DLD1 (cell line): Measurements from ENCODE around the gene OSBPL9.
"Not testable (repeated sequence)": the region's sequence is repeated elsewhere in the genome, so short reads cannot be mapped to it uniquely, and the experiment has no call there.

Source experiments
- in situ Hi-C: cut with HindIII; loops from 2 replicates; pipeline ENCODE4 v1.10.0; 2017; ENCODE audit warnings: low sequenced_read_pairs

OSBPL9 gene

GRCh38 chr1:51761351-51761750 lies 144.5 kb downstream of the OSBPL9 start:
- in situ Hi-C loops: no loop called here

- in situ Hi-C loops: no loop called here
These were observed 152.2 kb downstream of the OSBPL9 start for GRCh38 chr1:51768971-51769588.

GRCh38 chr1:51776408-51776807 lies 159.5 kb downstream of the OSBPL9 start:
- in situ Hi-C loops: no loop called here

- in situ Hi-C loops: no loop called here
These were observed 164.0 kb downstream of the OSBPL9 start for GRCh38 chr1:51780927-51781326.

- in situ Hi-C loops: no loop called here
These were observed 168.1 kb downstream of the OSBPL9 start for GRCh38 chr1:51784997-51785421.

GRCh38 chr1:51788938-51789337 lies 172.0 kb downstream of the OSBPL9 start:
- in situ Hi-C loops: no loop called here

- in situ Hi-C loops: no loop called here
These were observed 172.4 kb downstream of the OSBPL9 start for GRCh38 chr1:51789342-51789741.

- in situ Hi-C loops: no loop called here
These were observed 173.5 kb downstream of the OSBPL9 start for GRCh38 chr1:51790385-51790784.

- in situ Hi-C loops: no loop called here
These were observed 175.0 kb downstream of the OSBPL9 start for GRCh38 chr1:51791888-51792287.

- in situ Hi-C loops: no loop called here
These were observed 176.0 kb downstream of the OSBPL9 start for GRCh38 chr1:51792864-51793263.

GRCh38 chr1:51794260-51794659 lies 177.4 kb downstream of the OSBPL9 start:
- in situ Hi-C loops: no loop called here

- in situ Hi-C loops: no loop called here
These were observed 178.0 kb downstream of the OSBPL9 start for GRCh38 chr1:51794868-51795267.

GRCh38 chr1:51799372-51799771 lies 182.5 kb downstream of the OSBPL9 start:
- in situ Hi-C loops: no loop called here

- in situ Hi-C loops: no loop called here
These were observed 197.6 kb downstream of the OSBPL9 start for GRCh38 chr1:51814513-51814912.

GRCh38 chr1:51818487-51818886 lies 201.6 kb downstream of the OSBPL9 start:
- in situ Hi-C loops: no loop called here

- in situ Hi-C loops: not testable (repeated sequence)
These were observed 202.1 kb downstream of the OSBPL9 start for GRCh38 chr1:51819021-51819420.

GRCh38 chr1:51819810-51820209 lies 202.9 kb downstream of the OSBPL9 start:
- in situ Hi-C loops: no loop called here

- in situ Hi-C loops: no loop called here
These were observed 212.2 kb downstream of the OSBPL9 start for GRCh38 chr1:51829058-51829457.

GRCh38 chr1:51833700-51834099 lies 216.8 kb downstream of the OSBPL9 start:
- in situ Hi-C loops: no loop called here

- in situ Hi-C loops: no loop called here
These were observed 220.4 kb downstream of the OSBPL9 start for GRCh38 chr1:51837243-51837642.
